ENCODE data around the gene OR13F1.

Gene OR13F1

GRCh38 chr9:104536756-104537155 lies 32.7 kb downstream of the OR13F1 start, which contains the start of gene OR13C3:
Gene OR13C3 (minus strand): TSS chr9:104536856. CDS start chr9:104536723, 133 bp downstream.
- no peak within 1 kb of the TSS for H2AK5ac ChIP-seq (ENCODE audit: low read length)
- H3K36me3 ChIP-seq (ENCODE audit: control insufficient read depth in 1 of 2, insufficient read depth in 2 of 2, low read length in 2 of 2), result no peaks in the 10 kb centered on the region
- H3K79me2 ChIP-seq (ENCODE audit: control insufficient read depth, insufficient read depth, low read length, poor library complexity), result no peaks in the 10 kb centered on the region
- no peak within 1 kb of the TSS for H4K8ac ChIP-seq (ENCODE audit: low read depth, low read length)
- WGBS (ENCODE audit: extremely low coverage, insufficient coverage, insufficient read length), result no CpG with 5 or more reads among the region's 5 CpGs
- H3K9me3 ChIP-seq (ENCODE audit: insufficient read depth, low read depth, low read length), result no peaks in the 10 kb centered on the region
- no peak within 1 kb of the TSS for H4K12ac ChIP-seq (ENCODE audit: low read depth, low read length)
- no peak within 1 kb of the TSS for H2BK5ac ChIP-seq (ENCODE audit: low read depth, low read length, poor library complexity)
- no peak within 1 kb of the TSS for H3K14ac ChIP-seq (ENCODE audit: low read length)
- no peak within 1 kb of the TSS for H4K91ac ChIP-seq (ENCODE audit: low read depth, low read length)
- H3K27ac ChIP-seq (ENCODE audit: low read depth, low read length), result no peak within 1 kb of the TSS
- H3K4me2 ChIP-seq (ENCODE audit: low read length), result no peak within 1 kb of the TSS
- no peak within 1 kb of the TSS for H3K4me3 ChIP-seq (ENCODE audit: low read depth, low read length)
- H2BK12ac ChIP-seq (ENCODE audit: low read length), result no peak within 1 kb of the TSS
- no peak within 1 kb of the TSS for H2AFZ ChIP-seq (ENCODE audit: insufficient read depth, low read length, poor library complexity)
- no peak within 1 kb of the TSS for H3K4ac ChIP-seq (ENCODE audit: low read depth, low read length)
- no peak within 1 kb of the TSS for H3K9ac ChIP-seq (ENCODE audit: low read length)
- no peak for DNase-seq
- H3K79me1 ChIP-seq (ENCODE audit: low read length), result no peaks in the 10 kb centered on the region
- H2BK120ac ChIP-seq (ENCODE audit: insufficient read depth, low read length, poor library complexity), result no peak within 1 kb of the TSS
- H3K23ac ChIP-seq (ENCODE audit: low read length), result no peak within 1 kb of the TSS
- H3K18ac ChIP-seq (ENCODE audit: low read length), result no peak within 1 kb of the TSS
- no peaks in the 10 kb centered on the region for H3K27me3 ChIP-seq (ENCODE audit: insufficient read depth, low read length)
- no peaks in the 10 kb centered on the region for H3K4me1 ChIP-seq (ENCODE audit: control insufficient read depth in 1 of 2, insufficient read depth in 2 of 2, low read length in 2 of 2)

GRCh38 chr9:104539275-104539674 lies 35.2 kb downstream of the OR13F1 start:
- 67% methylated on average over 1 of the region's 1 CpG for WGBS (ENCODE audit: extremely low coverage, insufficient coverage, insufficient read length)
- Histone ChIP-seq H2AFZ (ENCODE audit: insufficient read depth, low read length, poor library complexity) (no peak overlapping the region), H3K14ac (ENCODE audit: low read length) (no peak overlapping the region), H3K27me3 (ENCODE audit: insufficient read depth, low read length) (no peaks in the 10 kb centered on the region), H3K27ac (ENCODE audit: low read depth, low read length) (no peak overlapping the region), H3K79me1 (ENCODE audit: low read length) (no peaks in the 10 kb centered on the region), H3K4me3 (ENCODE audit: low read depth, low read length) (no peak overlapping the region), H3K23ac (ENCODE audit: low read length) (no peak overlapping the region), H3K36me3 (ENCODE audit: control insufficient read depth in 1 of 2, insufficient read depth in 2 of 2, low read length in 2 of 2) (no peaks in the 10 kb centered on the region), H3K4me2 (ENCODE audit: low read length) (no peak overlapping the region), H2AK5ac (ENCODE audit: low read length) (no peak overlapping the region), H3K4me1 (ENCODE audit: control insufficient read depth in 1 of 2, insufficient read depth in 2 of 2, low read length in 2 of 2) (no peaks in the 10 kb centered on the region), H2BK12ac (ENCODE audit: low read length) (no peak overlapping the region), H2BK5ac (ENCODE audit: low read depth, low read length, poor library complexity) (no peak overlapping the region), H4K8ac (ENCODE audit: low read depth, low read length) (no peak overlapping the region), H3K79me2 (ENCODE audit: control insufficient read depth, insufficient read depth, low read length, poor library complexity) (no peaks in the 10 kb centered on the region), H4K12ac (ENCODE audit: low read depth, low read length) (no peak overlapping the region), H3K9me3 (ENCODE audit: insufficient read depth, low read depth, low read length) (no peaks in the 10 kb centered on the region), H4K91ac (ENCODE audit: low read depth, low read length) (no peak overlapping the region), H3K4ac (ENCODE audit: low read depth, low read length) (no peak overlapping the region), H2BK120ac (ENCODE audit: insufficient read depth, low read length, poor library complexity) (no peak overlapping the region), H3K18ac (ENCODE audit: low read length) (no peak overlapping the region), H3K9ac (ENCODE audit: low read length) (no peak overlapping the region)
- DNase-seq, result no peak

GRCh38 chr9:104544644-104545043 lies 40.6 kb downstream of the OR13F1 start:
- H4K8ac ChIP-seq (ENCODE audit: low read depth, low read length), result no peak overlapping the region
- H3K4me1 ChIP-seq (ENCODE audit: control insufficient read depth in 1 of 2, insufficient read depth in 2 of 2, low read length in 2 of 2), result no peaks in the 10 kb centered on the region
- H3K27ac ChIP-seq (ENCODE audit: low read depth, low read length), result no peak overlapping the region
- no peak overlapping the region for H3K4ac ChIP-seq (ENCODE audit: low read depth, low read length)
- no peak overlapping the region for H3K14ac ChIP-seq (ENCODE audit: low read length)
- DNase-seq, result no peak
- no peak overlapping the region for H2AK5ac ChIP-seq (ENCODE audit: low read length)
- H2BK120ac ChIP-seq (ENCODE audit: insufficient read depth, low read length, poor library complexity), result no peak overlapping the region
- H3K9ac ChIP-seq (ENCODE audit: low read length), result no peak overlapping the region
- H3K36me3 ChIP-seq (ENCODE audit: control insufficient read depth in 1 of 2, insufficient read depth in 2 of 2, low read length in 2 of 2), result no peaks in the 10 kb centered on the region
- H2BK5ac ChIP-seq (ENCODE audit: low read depth, low read length, poor library complexity), result no peak overlapping the region
- no peak overlapping the region for H3K18ac ChIP-seq (ENCODE audit: low read length)
- H3K79me1 ChIP-seq (ENCODE audit: low read length), result no peaks in the 10 kb centered on the region
- H2BK12ac ChIP-seq (ENCODE audit: low read length), result no peak overlapping the region
- H3K27me3 ChIP-seq (ENCODE audit: insufficient read depth, low read length), result no peaks in the 10 kb centered on the region
- H3K23ac ChIP-seq (ENCODE audit: low read length), result no peak overlapping the region
- no peak overlapping the region for H4K12ac ChIP-seq (ENCODE audit: low read depth, low read length)
- H3K4me2 ChIP-seq (ENCODE audit: low read length), result no peak overlapping the region
- H3K4me3 ChIP-seq (ENCODE audit: low read depth, low read length), result no peak overlapping the region
- H3K9me3 ChIP-seq (ENCODE audit: insufficient read depth, low read depth, low read length), result no peaks in the 10 kb centered on the region
- H4K91ac ChIP-seq (ENCODE audit: low read depth, low read length), result no peak overlapping the region
- H3K79me2 ChIP-seq (ENCODE audit: control insufficient read depth, insufficient read depth, low read length, poor library complexity), result no peaks in the 10 kb centered on the region
- H2AFZ ChIP-seq (ENCODE audit: insufficient read depth, low read length, poor library complexity), result no peak overlapping the region
- no CpG with 5 or more reads among the region's 4 CpGs for WGBS (ENCODE audit: extremely low coverage, insufficient coverage, insufficient read length)

GRCh38 chr9:104553261-104553660 lies 49.2 kb downstream of the OR13F1 start:
- H2BK12ac ChIP-seq (ENCODE audit: low read length), result no peak overlapping the region
- H4K8ac ChIP-seq (ENCODE audit: low read depth, low read length), result no peak overlapping the region

More at GRCh38 chr9:104553261-104553660, 49.2 kb downstream of the OR13F1 start:
- Histone ChIP-seq H3K4me3 (ENCODE audit: low read depth, low read length) (no peak overlapping the region), H3K79me2 (ENCODE audit: control insufficient read depth, insufficient read depth, low read length, poor library complexity) (no peaks in the 10 kb centered on the region), H2BK120ac (ENCODE audit: insufficient read depth, low read length, poor library complexity) (no peak overlapping the region), H4K12ac (ENCODE audit: low read depth, low read length) (no peak overlapping the region), H3K4me1 (ENCODE audit: control insufficient read depth in 1 of 2, insufficient read depth in 2 of 2, low read length in 2 of 2) (peaks cover 0 to 6% of the 10 kb centered on the region in 2 experiments), H3K4me2 (ENCODE audit: low read length) (no peak overlapping the region), H3K4ac (ENCODE audit: low read depth, low read length) (no peak overlapping the region), H2AFZ (ENCODE audit: insufficient read depth, low read length, poor library complexity) (no peak overlapping the region), H3K27me3 (ENCODE audit: insufficient read depth, low read length) (no peaks in the 10 kb centered on the region), H3K23ac (ENCODE audit: low read length) (no peak overlapping the region), H4K91ac (ENCODE audit: low read depth, low read length) (no peak overlapping the region), H3K9me3 (ENCODE audit: insufficient read depth, low read depth, low read length) (no peaks in the 10 kb centered on the region), H3K79me1 (ENCODE audit: low read length) (no peaks in the 10 kb centered on the region), H3K36me3 (ENCODE audit: control insufficient read depth in 1 of 2, insufficient read depth in 2 of 2, low read length in 2 of 2) (no peaks in the 10 kb centered on the region), H3K9ac (ENCODE audit: low read length) (no peak overlapping the region), H2AK5ac (ENCODE audit: low read length) (no peak overlapping the region), H3K18ac (ENCODE audit: low read length) (no peak overlapping the region), H2BK5ac (ENCODE audit: low read depth, low read length, poor library complexity) (no peak overlapping the region), H3K27ac (ENCODE audit: low read depth, low read length) (no peak overlapping the region), H3K14ac (ENCODE audit: low read length) (no peak overlapping the region)
- no peak for DNase-seq
- no CpG with 5 or more reads among the region's 1 CpG for WGBS (ENCODE audit: extremely low coverage, insufficient coverage, insufficient read length)
